ENCODE data around the gene ZCCHC14. TPM values are rescaled to one million over a fixed set of nuclear protein-coding genes. Genes with fewer than 3 reads are reported as not detected.

The ZCCHC14 gene
- total RNA-seq, 4 donors from 2014 or later: 12.9 to 24.7 (median 18.6) TPM

- Histone ChIP-seq H3K4me1 (peaks cover 0 to 9% (median 3%) of the 10 kb centered on the region in 4 donors), H3K36me3 (peaks cover 17 to 77% (median 59%) of the 10 kb centered on the region in 4 donors), H3K27ac (replicated peaks in 1 of 4) (no peak overlapping the region), H3K27me3 (no peaks in the 10 kb centered on the region), H3K4me3 (no peak overlapping the region), H3K9me3 (no peaks in the 10 kb centered on the region)
- DNase-seq (ENCODE audit: extremely low spot score): no peak
- intact Hi-C loops (cut with DNase I): no loop called here
- WGBS: 80% methylated on average over 10 of the region's 12 CpGs
- no peak for TF ChIP-seq POLR2AphosphoS5 (IDR thresholded peaks at IDR 0.05)
- no peak for TF ChIP-seq CTCF (IDR thresholded peaks at IDR 0.05)
- no peak for TF ChIP-seq POLR2A (IDR thresholded peaks at IDR 0.05; ENCODE audit: low read depth)
- TF ChIP-seq EP300 (IDR thresholded peaks at IDR 0.05): no peak
Measured at GRCh38 chr16:87424266-87424665, 68.6 kb downstream of the ZCCHC14 start.

GRCh38 chr16:87423429-87423828 is 69.4 kb downstream of the ZCCHC14 start:
- intact Hi-C loops (cut with DNase I): no loop called here
- DNase-seq (ENCODE audit: extremely low spot score): no peak
- 94% methylated on average over 15 of the region's 15 CpGs for WGBS
- H3K9me3 ChIP-seq: no peaks in the 10 kb centered on the region
- peaks cover 0 to 9% (median 3%) of the 10 kb centered on the region in 4 donors for H3K4me1 ChIP-seq
- no peak overlapping the region for H3K27ac ChIP-seq (replicated peaks in 1 of 4)
- peaks cover 22 to 77% (median 60%) of the 10 kb centered on the region in 4 donors for H3K36me3 ChIP-seq
- H3K4me3 ChIP-seq: no peak overlapping the region
- no peaks in the 10 kb centered on the region for H3K27me3 ChIP-seq
- TF ChIP-seq POLR2A (IDR thresholded peaks at IDR 0.05; ENCODE audit: low read depth) (no peak), POLR2AphosphoS5 (IDR thresholded peaks at IDR 0.05) (no peak), CTCF (IDR thresholded peaks at IDR 0.05) (no peak), EP300 (IDR thresholded peaks at IDR 0.05) (no peak)

- Histone ChIP-seq H3K27ac (replicated peaks in 1 of 4) (no peak overlapping the region), H3K27me3 (no peaks in the 10 kb centered on the region), H3K9me3 (no peaks in the 10 kb centered on the region), H3K4me1 (peaks cover 0 to 9% (median 4%) of the 10 kb centered on the region in 4 donors), H3K36me3 (peaks cover 33 to 87% (median 73%) of the 10 kb centered on the region in 4 donors), H3K4me3 (no peak overlapping the region)
- no peak for TF ChIP-seq CTCF (IDR thresholded peaks at IDR 0.05)
- TF ChIP-seq POLR2A (IDR thresholded peaks at IDR 0.05; ENCODE audit: low read depth): no peak
- no peak for TF ChIP-seq EP300 (IDR thresholded peaks at IDR 0.05)
- TF ChIP-seq POLR2AphosphoS5 (IDR thresholded peaks at IDR 0.05): no peak
- 91% methylated on average over 11 of the region's 11 CpGs for WGBS
- intact Hi-C loops (cut with DNase I): no loop called here
- no peak for DNase-seq (ENCODE audit: extremely low spot score)
Measured at GRCh38 chr16:87422106-87422505, 70.7 kb downstream of the ZCCHC14 start.

DNA sequence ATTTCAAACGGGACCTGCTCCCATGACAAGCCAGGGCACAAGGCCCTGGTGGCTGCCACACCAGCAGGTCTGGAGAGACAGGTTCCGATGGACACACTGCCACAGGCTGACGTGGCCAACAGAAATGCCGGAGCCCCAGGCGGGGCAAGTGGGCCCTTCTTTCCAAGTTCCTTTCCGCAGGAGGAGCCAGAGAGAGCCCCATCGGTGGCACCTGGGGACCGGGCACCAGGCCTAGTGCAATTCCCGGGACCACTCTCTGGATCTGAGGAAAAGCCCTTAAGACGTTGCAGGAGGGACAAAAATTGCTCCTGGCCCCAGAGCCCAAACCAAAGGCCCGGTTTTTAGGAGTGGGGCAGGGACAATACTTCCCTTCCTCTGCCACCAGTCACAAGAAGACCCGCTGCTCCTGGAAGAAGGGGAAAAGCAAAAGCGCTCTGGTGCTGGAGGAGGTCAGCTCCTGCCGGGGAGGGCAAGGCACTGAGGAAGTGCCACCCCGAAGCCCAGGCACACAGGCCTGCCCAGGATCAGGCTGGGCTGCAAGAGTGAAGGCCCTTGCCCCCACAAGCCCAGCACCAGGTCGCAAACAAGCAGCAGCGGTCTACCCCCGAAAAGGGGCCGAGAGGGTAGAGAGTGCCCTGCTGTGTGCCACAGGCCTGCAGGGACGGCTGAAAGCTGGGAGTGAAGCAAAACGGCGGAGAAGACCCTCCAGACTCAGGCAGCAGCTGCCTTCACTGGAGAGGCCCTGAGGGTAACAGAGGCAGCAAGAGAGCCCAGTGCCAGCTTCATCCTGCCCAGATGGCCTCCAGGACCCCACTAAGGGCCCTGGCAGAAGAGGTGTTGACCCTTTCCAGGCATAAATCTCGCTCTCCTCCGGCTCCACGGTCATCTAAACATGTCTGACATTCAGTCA is 71.6 kb downstream of the ZCCHC14 start:
- intact Hi-C loops (cut with DNase I): no loop called here
- H3K9me3 ChIP-seq: no peaks in the 10 kb centered on the region
- H3K4me3 ChIP-seq: no peak overlapping the region
- peaks cover 39 to 89% (median 81%) of the 10 kb centered on the region in 4 donors for H3K36me3 ChIP-seq
- H3K4me1 ChIP-seq: peaks cover 0 to 7% (median 4%) of the 10 kb centered on the region in 4 donors
- H3K27ac ChIP-seq (replicated peaks in 1 of 4): no peak overlapping the region
- 95% methylated on average over 23 of the region's 25 CpGs for WGBS
- H3K27me3 ChIP-seq: no peaks in the 10 kb centered on the region
- DNase-seq (ENCODE audit: extremely low spot score): no peak
- TF ChIP-seq CTCF (IDR thresholded peaks at IDR 0.05) (no peak), EP300 (IDR thresholded peaks at IDR 0.05) (no peak), POLR2AphosphoS5 (IDR thresholded peaks at IDR 0.05) (no peak), POLR2A (IDR thresholded peaks at IDR 0.05; ENCODE audit: low read depth) (no peak)

Data from esophagus muscularis mucosa (tissue), 4 donors.